Thyroid gland (tissue), 4 donors: ENCODE data around the gene PSMB11. TPM values are rescaled to one million over a fixed set of nuclear protein-coding genes. Genes with fewer than 3 reads are reported as not detected.

Source experiments
- DNase-seq, 2 donors: peaks; one replicate each; pipeline ENCODE4 v3.0.0-alpha.2; 2019
- H3K27ac ChIP-seq, 3 donors: fragments of 200-600 bp; sonication (generic); 1 replicate in 2 of 3; 2 replicates in 1 of 3; pipeline ENCODE4 v1.5.1; 2016 to 2019; ENCODE audit warnings: mild to moderate bottlenecking in 1 of 3, moderate library complexity in 1 of 3
- H3K27me3 ChIP-seq: fragments of 200-600 bp; sonication (generic); one replicate; pipeline ENCODE4 v1.5.1; 2019
- H3K36me3 ChIP-seq, 2 donors: fragments of 200-600 bp; sonication (generic); one replicate each; pipeline ENCODE4 v1.5.1; 2016 to 2019
- H3K4me1 ChIP-seq, 2 donors: fragments of 200-600 bp; sonication (generic); one replicate each; pipeline ENCODE4 v1.5.1; 2017 to 2019
- H3K4me3 ChIP-seq, 3 donors: fragments of 200-600 bp; sonication (generic); replicated peaks in 1 of 3; 1 replicate in 2 of 3; 2 replicates in 1 of 3; pipeline ENCODE4 v1.5.1; 2016; ENCODE audit warnings: mild to moderate bottlenecking in 1 of 3
- H3K9me3 ChIP-seq: fragments of 200-600 bp; sonication (generic); one replicate; pipeline ENCODE4 v1.5.1; 2017
- POLR2A ChIP-seq, 2 donors: fragments of 450-650 bp; IDR thresholded peaks; one replicate each; pipeline ENCODE4 v1.6.1; 2017; ENCODE audit warnings: antibody characterized with exemption in 2 of 2, mild to moderate bottlenecking in 2 of 2, moderate library complexity in 1 of 2
- WGBS, 2 donors: methylation state at CpG; one replicate each; pipeline ENCODE4 v1.1.5; 2017; 5-methylcytosine and 5-hydroxymethylcytosine counted together
- intact Hi-C: fragments of 100-400 bp; cut with DNase I; formaldehyde crosslinking; loops from one replicate; pipeline ENCODE4 v1.15.1; 2023
- total RNA-seq, 4 donors: library from RNA; depleted of rRNA; stranded (reverse); fragments of >200 nt; gene quantifications; one replicate each; pipeline ENCODE4 v1.2.3, GENCODE V29; 2016
- TF ChIP-seq, protein P1 (sequence below), 6 experiments: fragments of 200-600 bp in 3 of 6; fragments of 450-650 bp in 3 of 6; sonication (generic) in 3 of 6; IDR thresholded peaks; one replicate each; pipeline ENCODE4 v1.5.1; 2016 to 2019; ENCODE audit warnings: antibody characterized with exemption in 6 of 6, mild to moderate bottlenecking in 2 of 6, inconsistent platforms in 1 of 6, moderate library complexity in 1 of 6

The PSMB11 gene
- total RNA-seq, 4 donors from 2014 or later = not detected

DNA sequence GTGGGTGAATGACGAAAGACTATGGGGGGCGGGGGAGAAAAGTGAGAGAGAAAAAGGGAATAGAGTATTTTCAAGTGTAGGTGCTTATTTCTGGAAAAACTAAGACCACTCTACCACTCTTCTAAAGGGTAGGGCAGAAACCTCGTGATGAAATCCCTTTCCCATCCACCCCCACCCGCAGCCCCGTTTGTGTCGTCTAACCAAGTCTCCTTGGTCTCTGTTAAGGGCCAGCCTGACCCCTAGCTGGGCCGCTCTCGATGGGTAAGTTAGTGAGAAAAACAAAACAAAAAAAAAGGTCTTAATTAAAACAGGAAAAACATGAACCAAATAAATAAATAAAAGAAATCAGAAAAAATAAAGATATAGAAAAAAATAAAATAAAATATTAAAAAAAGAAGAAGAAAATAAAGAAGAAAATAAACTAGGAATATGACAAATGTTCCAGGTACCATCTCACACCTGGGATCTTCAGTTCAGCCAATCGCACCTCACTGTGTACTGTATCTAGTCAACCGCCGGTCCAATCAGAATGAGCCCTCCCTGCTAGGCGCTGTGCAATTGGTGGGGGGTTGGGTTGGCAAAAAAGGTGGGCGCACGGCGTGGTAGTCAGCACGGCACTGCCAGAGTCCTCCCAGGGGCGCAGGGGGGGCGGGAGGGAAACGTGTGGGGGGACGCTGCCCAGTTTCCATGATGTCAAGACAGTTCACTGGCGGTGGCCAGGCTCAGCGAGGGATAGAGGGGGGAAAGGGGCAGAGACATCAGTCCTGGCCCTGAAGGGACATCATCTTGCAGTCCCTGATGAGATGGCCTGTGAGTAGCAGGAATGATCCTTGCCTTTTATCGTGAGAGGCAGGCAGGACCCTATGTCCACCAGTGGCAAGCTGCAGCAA lies 25.1 kb downstream of the PSMB11 start:
- H3K4me3 ChIP-seq = no peak overlapping the region
- DNase-seq = no peak
- TF ChIP-seq, protein P1, sequence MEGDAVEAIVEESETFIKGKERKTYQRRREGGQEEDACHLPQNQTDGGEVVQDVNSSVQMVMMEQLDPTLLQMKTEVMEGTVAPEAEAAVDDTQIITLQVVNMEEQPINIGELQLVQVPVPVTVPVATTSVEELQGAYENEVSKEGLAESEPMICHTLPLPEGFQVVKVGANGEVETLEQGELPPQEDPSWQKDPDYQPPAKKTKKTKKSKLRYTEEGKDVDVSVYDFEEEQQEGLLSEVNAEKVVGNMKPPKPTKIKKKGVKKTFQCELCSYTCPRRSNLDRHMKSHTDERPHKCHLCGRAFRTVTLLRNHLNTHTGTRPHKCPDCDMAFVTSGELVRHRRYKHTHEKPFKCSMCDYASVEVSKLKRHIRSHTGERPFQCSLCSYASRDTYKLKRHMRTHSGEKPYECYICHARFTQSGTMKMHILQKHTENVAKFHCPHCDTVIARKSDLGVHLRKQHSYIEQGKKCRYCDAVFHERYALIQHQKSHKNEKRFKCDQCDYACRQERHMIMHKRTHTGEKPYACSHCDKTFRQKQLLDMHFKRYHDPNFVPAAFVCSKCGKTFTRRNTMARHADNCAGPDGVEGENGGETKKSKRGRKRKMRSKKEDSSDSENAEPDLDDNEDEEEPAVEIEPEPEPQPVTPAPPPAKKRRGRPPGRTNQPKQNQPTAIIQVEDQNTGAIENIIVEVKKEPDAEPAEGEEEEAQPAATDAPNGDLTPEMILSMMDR (IDR thresholded peaks at IDR 0.05) = no peak
- TF ChIP-seq POLR2A (IDR thresholded peaks at IDR 0.05) = no peak
- peaks cover 53 to 59% of the 10 kb centered on the region in 2 donors for H3K36me3 ChIP-seq
- peaks cover 17% of the 10 kb centered on the region in 2 donors for H3K4me1 ChIP-seq
- H3K27me3 ChIP-seq = no peaks in the 10 kb centered on the region
- H3K27ac ChIP-seq = no peak overlapping the region
- intact Hi-C loops = loop anchor here (5.0 kb wide), 1 partner anchor 45 kb away; no protein-coding TSS in a partner anchor
- H3K9me3 ChIP-seq = no peaks in the 10 kb centered on the region
- WGBS, 2 donors = 87 to 88% methylated on average over 18 to 23 of the region's 23 CpGs

DNA sequence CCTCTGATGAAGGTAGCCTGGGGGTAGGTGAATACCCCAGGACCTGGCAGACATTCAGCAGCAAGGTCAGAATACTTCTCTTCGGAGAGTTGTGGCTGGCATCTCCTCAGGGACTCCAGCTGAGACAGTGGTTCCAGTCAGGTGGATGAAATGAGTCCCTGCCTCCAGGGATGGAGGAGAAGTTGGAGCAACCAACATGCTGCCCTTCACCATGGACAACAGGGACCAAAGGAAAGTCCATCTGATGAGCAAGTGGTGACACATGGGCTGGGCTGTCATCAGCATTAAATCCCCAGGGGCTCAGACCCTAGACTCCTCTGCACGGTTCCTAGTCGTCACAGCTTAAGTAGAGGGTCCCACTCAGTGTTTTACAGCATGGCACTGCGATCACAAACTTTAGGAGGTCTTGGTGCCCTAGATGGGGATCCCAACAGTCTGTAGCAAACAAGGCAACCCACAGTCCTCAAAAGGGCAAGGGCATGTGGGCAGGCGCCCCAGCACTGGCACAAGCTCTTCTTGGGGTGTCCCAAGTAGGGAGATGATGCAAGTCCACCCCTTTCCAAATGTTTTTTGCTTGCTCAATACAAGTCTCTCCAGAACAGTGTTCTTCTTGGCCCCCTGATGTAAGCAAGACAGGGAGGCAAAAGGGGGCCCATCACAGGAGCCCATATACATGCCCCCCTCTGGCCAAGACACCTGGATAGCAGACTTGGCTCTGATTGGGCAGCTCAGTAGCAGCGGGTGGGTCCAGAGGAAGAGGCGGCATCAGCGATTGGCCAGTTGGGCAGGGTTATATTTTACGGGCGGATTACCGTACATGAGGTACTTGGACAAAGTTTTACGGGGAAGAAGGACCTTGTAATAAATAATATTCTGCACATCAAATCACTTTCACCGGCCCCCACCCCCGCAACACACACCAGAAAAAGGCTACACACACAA lies 26.1 kb downstream of the PSMB11 start:
- Histone ChIP-seq H3K4me1 (peaks cover 16 to 20% of the 10 kb centered on the region in 2 donors), H3K36me3 (peaks cover 51 to 57% of the 10 kb centered on the region in 2 donors), H3K27me3 (no peaks in the 10 kb centered on the region), H3K4me3 (no peak overlapping the region), H3K27ac (no peak overlapping the region), H3K9me3 (no peaks in the 10 kb centered on the region)
- WGBS, 2 donors = 86 to 88% methylated on average over 12 to 13 of the region's 14 CpGs
- TF ChIP-seq, protein P1 (IDR thresholded peaks at IDR 0.05) = no peak
- TF ChIP-seq POLR2A (IDR thresholded peaks at IDR 0.05) = no peak
- intact Hi-C loops = loop anchor here (5.0 kb wide), 1 partner anchor 44 kb away; no protein-coding TSS in a partner anchor
- no peak for DNase-seq

DNA sequence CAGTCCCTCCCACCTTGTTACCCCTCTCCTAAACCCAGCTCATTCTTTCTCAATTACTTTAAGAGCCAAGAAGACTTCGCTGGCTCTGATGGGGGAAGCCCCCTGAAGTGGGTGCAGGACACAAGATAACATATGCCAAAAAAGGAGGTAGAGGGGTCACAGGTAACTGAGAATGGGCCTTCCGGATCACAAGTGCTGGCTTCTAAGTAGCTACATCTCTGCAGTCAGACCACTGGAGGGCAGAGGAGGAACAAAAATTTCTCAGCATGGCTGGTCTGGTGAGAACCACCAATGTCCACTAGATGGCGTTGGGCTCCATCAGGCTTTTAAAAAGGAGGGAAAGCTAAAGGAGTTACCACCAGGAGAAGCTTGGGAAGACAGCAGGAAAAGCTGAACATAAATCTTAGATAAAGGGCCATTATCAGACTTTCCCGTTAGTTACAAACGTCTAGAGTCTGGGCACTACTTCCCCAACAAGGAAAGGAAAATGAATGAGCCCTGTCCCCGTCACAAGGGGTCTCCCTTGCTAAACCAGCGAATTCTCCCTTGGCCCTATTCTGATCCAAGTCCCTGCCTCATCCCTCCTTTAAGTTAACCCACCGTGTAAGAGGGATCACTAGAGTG lies 26.9 kb downstream of the PSMB11 start:
- no peak for TF ChIP-seq POLR2A (IDR thresholded peaks at IDR 0.05)
- TF ChIP-seq, protein P1 (IDR thresholded peaks at IDR 0.05) = peak; percentile 93 to 100 (median 98)
- intact Hi-C loops = loop anchor here (5.0 kb wide), 1 partner anchor 43 kb away; no protein-coding TSS in a partner anchor
- 31 to 32% methylated on average over 8 of the region's 8 CpGs for WGBS, 2 donors

DNA sequence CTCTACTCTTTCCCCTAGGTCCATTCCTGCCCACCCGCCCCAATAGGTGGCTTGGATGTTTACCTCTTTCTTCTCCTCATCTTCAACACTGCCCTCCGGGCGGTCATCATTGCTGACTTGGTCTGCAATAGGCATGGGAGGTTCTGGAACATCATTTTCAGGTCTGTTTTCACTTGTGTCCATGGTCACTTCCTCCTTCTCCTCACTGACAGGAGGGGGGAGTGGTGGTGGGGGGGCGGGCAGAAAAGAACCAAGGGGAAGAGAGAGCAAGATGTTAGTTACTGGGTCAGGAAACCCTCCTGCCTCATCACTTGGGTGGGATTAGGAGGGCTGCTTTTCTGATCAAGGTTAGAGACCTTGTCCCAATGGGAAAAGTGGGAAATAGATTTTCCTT lies 27.4 kb downstream of the PSMB11 start:
- TF ChIP-seq, protein P1 (IDR thresholded peaks at IDR 0.05) = no peak
- TF ChIP-seq POLR2A (IDR thresholded peaks at IDR 0.05) = no peak
- DNase-seq = no peak
- peaks cover 48 to 54% of the 10 kb centered on the region in 2 donors for H3K36me3 ChIP-seq
- no peak overlapping the region for H3K27ac ChIP-seq
- H3K4me1 ChIP-seq = peaks cover 16 to 20% of the 10 kb centered on the region in 2 donors
- no peaks in the 10 kb centered on the region for H3K27me3 ChIP-seq
- intact Hi-C loops = loop anchor here (5.0 kb wide), 1 partner anchor 43 kb away; no protein-coding TSS in a partner anchor
- H3K9me3 ChIP-seq = no peaks in the 10 kb centered on the region
- H3K4me3 ChIP-seq = no peak overlapping the region
- 87 to 93% methylated on average over 4 of the region's 4 CpGs for WGBS, 2 donors

More for the DNA sequence above, 26.9 kb downstream of the PSMB11 start:
- Histone ChIP-seq H3K36me3 (peaks cover 47 to 54% of the 10 kb centered on the region in 2 donors), H3K9me3 (no peaks in the 10 kb centered on the region), H3K4me3 (no peak overlapping the region), H3K27ac (no peak overlapping the region), H3K27me3 (no peaks in the 10 kb centered on the region), H3K4me1 (peaks cover 16 to 20% of the 10 kb centered on the region in 2 donors)
- DNase-seq = peak; percentile 78 to 85
